HEK293 (cell line): ENCODE data around the gene FAM83C.

Experiments
- CTCF ChIA-PET: fragments of 350-600 bp; formaldehyde crosslinking; extraction: SDS; loops from one replicate; lab custom pipeline; 2021; ENCODE audit warnings: antibody characterized with exemption; lab: Yijun Ruan, JAX
- POLR2A ChIA-PET: fragments of 300-600 bp; formaldehyde crosslinking; extraction: SDS; loops from one replicate; lab custom pipeline; 2020; ENCODE audit warnings: antibody characterized with exemption, inconsistent platforms; lab: Yijun Ruan, JAX
- H3K27ac ChIP-seq: fragments of 200-500 bp; sonication (Bioruptor generic); 2 replicates; pipeline ENCODE4 v1.5.1; 2014; ENCODE audit warnings: low read depth, low read length, control low read depth, inconsistent platforms; ENCODE audit errors: extremely low read depth
- H3K36me3 ChIP-seq, 2 experiments: fragments of 200-500 bp in 1 of 2; sonication (Bioruptor generic) in 1 of 2; 1 replicate in 1 of 2; 2 replicates in 1 of 2; pipeline ENCODE4 v1.5.1; 2014 to 2017; ENCODE audit warnings: inconsistent platforms in 2 of 2, low read length in 2 of 2; ENCODE audit not compliant: control insufficient read depth in 2 of 2, insufficient read depth in 1 of 2
- H3K4me1 ChIP-seq: fragments of 200-500 bp; sonication (Bioruptor generic); 2 replicates; pipeline ENCODE4 v1.5.1; 2014; ENCODE audit warnings: mild to moderate bottlenecking, low read length, inconsistent platforms; ENCODE audit not compliant: control insufficient read depth, insufficient read depth
- H3K4me3 ChIP-seq: 2 replicates; pipeline ENCODE4 v1.5.1; 2011; ENCODE audit warnings: low read depth, mild to moderate bottlenecking, control low read depth, low read length, moderate library complexity
- H3K9me3 ChIP-seq: fragments of 200-500 bp; sonication (Bioruptor generic); 2 replicates; pipeline ENCODE4 v1.5.1; 2014; ENCODE audit warnings: low read depth, low read length, inconsistent platforms; ENCODE audit not compliant: control insufficient read depth, insufficient read depth
- GLI4 ChIP-seq: fragments of 450-650 bp; formaldehyde crosslinking; IDR thresholded peaks from 2 replicates; pipeline ENCODE4 v1.5.1; 2016; ENCODE audit warnings: missing biosample characterization, missing genetic modification characterization
- HOXA7 ChIP-seq: sonication (generic); formaldehyde crosslinking; IDR thresholded peaks from 2 replicates; pipeline ENCODE4 v1.8.1; 2022; ENCODE audit warnings: missing genetic modification reagents, borderline replicate concordance
- IKZF3 ChIP-seq: fragments of 450-650 bp; IDR thresholded peaks from 2 replicates; pipeline ENCODE4 v1.5.0; 2018; ENCODE audit warnings: missing biosample characterization, mild to moderate bottlenecking, missing genetic modification characterization, moderate library complexity
- SETDB1 ChIP-seq: IDR thresholded peaks from one replicate; pipeline ENCODE4 v1.6.1; 2017; ENCODE audit warnings: mild to moderate bottlenecking, low read length, moderate library complexity, mixed read lengths; ENCODE audit not compliant: insufficient read length
- WT1 ChIP-seq: fragments of 450-650 bp; formaldehyde crosslinking; IDR thresholded peaks from 2 replicates; pipeline ENCODE4 v1.5.1; 2016; ENCODE audit warnings: missing biosample characterization, missing genetic modification characterization
- ZBTB17 ChIP-seq: fragments of 450-650 bp; formaldehyde crosslinking; IDR thresholded peaks from 2 replicates; pipeline ENCODE4 v1.5.1; 2016; ENCODE audit warnings: missing biosample characterization, missing genetic modification characterization
- ZBTB21 ChIP-seq: fragments of 450-650 bp; formaldehyde crosslinking; IDR thresholded peaks from 2 replicates; pipeline ENCODE4 v1.5.1; 2017; ENCODE audit warnings: missing biosample characterization, missing genetic modification characterization
- ZFP41 ChIP-seq: fragments of 450-650 bp; formaldehyde crosslinking; IDR thresholded peaks from 2 replicates; pipeline ENCODE4 v1.5.1; 2016; ENCODE audit warnings: missing biosample characterization, missing genetic modification characterization, borderline replicate concordance
- ZFP69B ChIP-seq: fragments of 450-650 bp; formaldehyde crosslinking; IDR thresholded peaks from 2 replicates; pipeline ENCODE4 v1.5.1; 2016; ENCODE audit warnings: missing biosample characterization, missing genetic modification characterization
- ZNF10 ChIP-seq: fragments of 450-650 bp; formaldehyde crosslinking; IDR thresholded peaks from 2 replicates; pipeline ENCODE4 v1.5.1; 2017; ENCODE audit warnings: missing biosample characterization, missing genetic modification characterization
- ZNF133 ChIP-seq: fragments of 450-650 bp; formaldehyde crosslinking; IDR thresholded peaks from 2 replicates; pipeline ENCODE4 v1.5.1; 2016; ENCODE audit warnings: missing biosample characterization, missing genetic modification characterization
- ZNF146 ChIP-seq: fragments of 450-650 bp; formaldehyde crosslinking; IDR thresholded peaks from 2 replicates; pipeline ENCODE4 v1.5.1; 2016; ENCODE audit warnings: missing biosample characterization, missing genetic modification characterization
- ZNF174 ChIP-seq: fragments of 450-650 bp; formaldehyde crosslinking; IDR thresholded peaks from 2 replicates; pipeline ENCODE4 v1.5.0; 2017; ENCODE audit warnings: missing biosample characterization, mild to moderate bottlenecking, missing genetic modification characterization
- ZNF24 ChIP-seq: fragments of 450-650 bp; formaldehyde crosslinking; IDR thresholded peaks from 2 replicates; pipeline ENCODE4 v1.5.1; 2016; ENCODE audit warnings: missing biosample characterization, missing genetic modification characterization
- ZNF292 ChIP-seq: fragments of 450-650 bp; formaldehyde crosslinking; IDR thresholded peaks from 2 replicates; pipeline ENCODE4 v1.5.1; 2016; ENCODE audit warnings: low read depth, missing biosample characterization, missing genetic modification characterization, borderline replicate concordance
- ZNF521 ChIP-seq: fragments of 450-650 bp; formaldehyde crosslinking; IDR thresholded peaks from 2 replicates; pipeline ENCODE4 v1.5.1; 2017; ENCODE audit warnings: missing biosample characterization, mild to moderate bottlenecking, missing genetic modification characterization
- ZNF571 ChIP-seq: fragments of 450-650 bp; formaldehyde crosslinking; IDR thresholded peaks from 2 replicates; pipeline ENCODE4 v1.5.0; 2017; ENCODE audit warnings: missing biosample characterization, missing genetic modification characterization
- ZNF629 ChIP-seq: fragments of 450-650 bp; formaldehyde crosslinking; IDR thresholded peaks from 2 replicates; pipeline ENCODE4 v1.5.1; 2017; ENCODE audit warnings: missing biosample characterization, missing genetic modification characterization
- ZNF837 ChIP-seq: fragments of 450-650 bp; formaldehyde crosslinking; IDR thresholded peaks from 2 replicates; pipeline ENCODE4 v1.5.1; 2016; ENCODE audit warnings: missing biosample characterization, missing genetic modification characterization
- TF ChIP-seq, protein P1 (sequence below): IDR thresholded peaks from 2 replicates; pipeline ENCODE4 v1.6.1; 2011; ENCODE audit warnings: mild to moderate bottlenecking, low read depth, low read length, borderline replicate concordance
- TF ChIP-seq, protein P2 (sequence below): fragments of 450-650 bp; formaldehyde crosslinking; IDR thresholded peaks from 2 replicates; pipeline ENCODE4 v1.5.1; 2016; ENCODE audit warnings: missing biosample characterization, missing genetic modification characterization
- TF ChIP-seq, protein P3 (sequence below): fragments of 450-650 bp; formaldehyde crosslinking; IDR thresholded peaks from 2 replicates; pipeline ENCODE4 v1.5.1; 2016; ENCODE audit warnings: missing biosample characterization, missing genetic modification characterization
- TF ChIP-seq, protein P4 (sequence below): fragments of 450-650 bp; formaldehyde crosslinking; IDR thresholded peaks from 2 replicates; pipeline ENCODE4 v1.5.1; 2016; ENCODE audit warnings: missing biosample characterization, missing genetic modification characterization
- TF ChIP-seq, protein P5 (sequence below): fragments of 450-650 bp; formaldehyde crosslinking; IDR thresholded peaks from 2 replicates; pipeline ENCODE4 v1.5.1; 2016; ENCODE audit warnings: missing biosample characterization, missing genetic modification characterization
- TF ChIP-seq, protein P6 (sequence below): fragments of 450-650 bp; formaldehyde crosslinking; IDR thresholded peaks from 2 replicates; pipeline ENCODE4 v1.5.1; 2016; ENCODE audit warnings: missing biosample characterization, missing genetic modification characterization
- TF ChIP-seq, protein P7 (sequence below): fragments of 450-650 bp; formaldehyde crosslinking; IDR thresholded peaks from 2 replicates; pipeline ENCODE4 v1.5.1; 2016; ENCODE audit warnings: missing biosample characterization, missing genetic modification characterization

The FAM83C gene

DNA sequence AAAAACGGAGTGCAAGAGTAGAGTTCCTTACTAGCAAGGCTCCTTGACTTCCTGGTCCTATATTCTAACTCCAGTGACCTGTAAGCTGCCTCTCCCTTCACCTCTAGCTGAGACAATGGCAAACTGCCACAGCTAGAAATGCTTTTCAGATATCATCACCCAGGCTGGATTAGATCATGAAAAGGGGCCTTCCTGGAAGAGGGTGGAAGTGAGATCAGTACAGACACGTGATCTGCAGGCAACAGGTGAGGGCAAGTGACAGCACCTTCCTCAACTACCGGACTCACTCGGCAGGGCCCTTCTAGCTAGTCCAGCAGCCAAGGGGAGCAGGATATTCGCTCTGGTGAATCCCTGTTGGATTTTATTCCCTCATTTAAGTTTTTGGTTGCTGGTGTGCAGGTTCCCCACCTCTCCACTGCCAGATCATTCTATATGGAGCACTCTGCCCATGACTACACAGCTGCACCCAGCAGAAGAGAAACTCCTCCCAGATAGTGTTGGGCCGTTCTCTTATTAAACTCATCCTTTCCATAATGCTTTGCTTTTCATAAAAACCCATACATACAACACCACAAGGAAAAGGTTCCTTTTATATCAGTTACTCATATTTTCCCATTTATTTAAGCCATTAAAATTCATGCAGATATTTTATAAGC, 26.4 kb upstream of the FAM83C start (continued):
- TF ChIP-seq ZFP69B (tag by site-specific recombination) (peak; percentile 38; the same call in 1 of the 2 replicates), ZNF10 (tag by site-specific recombination) (peak; percentile 96), SETDB1 (no peak), ZNF521 (tag by site-specific recombination) (no peak), ZNF174 (tag by site-specific recombination) (no peak), ZNF292 (no peak), ZNF146 (tag by site-specific recombination) (no peak), ZBTB21 (tag by site-specific recombination) (peak; percentile 69; the same call in 1 of the 2 replicates), ZBTB17 (peak; percentile 79), GLI4 (no peak), WT1 (tag by site-specific recombination) (peak; percentile 74), ZNF24 (tag by site-specific recombination) (peak; percentile 71), HOXA7 (no peak), ZNF571 (tag by site-specific recombination) (no peak), IKZF3 (tag by site-specific recombination) (peak; percentile 71)
- TF ChIP-seq, protein P1, sequence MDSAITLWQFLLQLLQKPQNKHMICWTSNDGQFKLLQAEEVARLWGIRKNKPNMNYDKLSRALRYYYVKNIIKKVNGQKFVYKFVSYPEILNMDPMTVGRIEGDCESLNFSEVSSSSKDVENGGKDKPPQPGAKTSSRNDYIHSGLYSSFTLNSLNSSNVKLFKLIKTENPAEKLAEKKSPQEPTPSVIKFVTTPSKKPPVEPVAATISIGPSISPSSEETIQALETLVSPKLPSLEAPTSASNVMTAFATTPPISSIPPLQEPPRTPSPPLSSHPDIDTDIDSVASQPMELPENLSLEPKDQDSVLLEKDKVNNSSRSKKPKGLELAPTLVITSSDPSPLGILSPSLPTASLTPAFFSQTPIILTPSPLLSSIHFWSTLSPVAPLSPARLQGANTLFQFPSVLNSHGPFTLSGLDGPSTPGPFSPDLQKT, result no peak
- TF ChIP-seq, protein P2, sequence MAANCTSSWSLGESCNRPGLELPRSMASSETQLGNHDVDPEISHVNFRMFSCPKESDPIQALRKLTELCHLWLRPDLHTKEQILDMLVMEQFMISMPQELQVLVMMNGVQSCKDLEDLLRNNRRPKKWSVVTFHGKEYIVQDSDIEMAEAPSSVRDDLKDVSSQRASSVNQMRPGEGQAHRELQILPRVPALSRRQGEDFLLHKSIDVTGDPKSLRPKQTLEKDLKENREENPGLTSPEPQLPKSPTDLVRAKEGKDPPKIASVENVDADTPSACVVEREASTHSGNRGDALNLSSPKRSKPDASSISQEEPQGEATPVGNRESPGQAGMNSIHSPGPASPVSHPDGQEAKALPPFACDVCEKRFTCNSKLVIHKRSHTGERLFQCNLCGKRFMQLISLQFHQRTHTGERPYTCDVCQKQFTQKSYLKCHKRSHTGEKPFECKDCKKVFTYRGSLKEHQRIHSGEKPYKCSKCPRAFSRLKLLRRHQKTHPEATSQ, result no peak
- TF ChIP-seq, protein P3, sequence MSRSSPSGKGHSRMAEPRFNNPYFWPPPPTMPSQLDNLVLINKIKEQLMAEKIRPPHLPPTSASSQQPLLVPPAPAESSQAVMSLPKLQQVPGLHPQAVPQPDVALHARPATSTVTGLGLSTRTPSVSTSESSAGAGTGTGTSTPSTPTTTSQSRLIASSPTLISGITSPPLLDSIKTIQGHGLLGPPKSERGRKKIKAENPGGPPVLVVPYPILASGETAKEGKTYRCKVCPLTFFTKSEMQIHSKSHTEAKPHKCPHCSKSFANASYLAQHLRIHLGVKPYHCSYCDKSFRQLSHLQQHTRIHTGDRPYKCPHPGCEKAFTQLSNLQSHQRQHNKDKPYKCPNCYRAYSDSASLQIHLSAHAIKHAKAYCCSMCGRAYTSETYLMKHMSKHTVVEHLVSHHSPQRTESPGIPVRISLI, result no peak
- TF ChIP-seq, protein P4, sequence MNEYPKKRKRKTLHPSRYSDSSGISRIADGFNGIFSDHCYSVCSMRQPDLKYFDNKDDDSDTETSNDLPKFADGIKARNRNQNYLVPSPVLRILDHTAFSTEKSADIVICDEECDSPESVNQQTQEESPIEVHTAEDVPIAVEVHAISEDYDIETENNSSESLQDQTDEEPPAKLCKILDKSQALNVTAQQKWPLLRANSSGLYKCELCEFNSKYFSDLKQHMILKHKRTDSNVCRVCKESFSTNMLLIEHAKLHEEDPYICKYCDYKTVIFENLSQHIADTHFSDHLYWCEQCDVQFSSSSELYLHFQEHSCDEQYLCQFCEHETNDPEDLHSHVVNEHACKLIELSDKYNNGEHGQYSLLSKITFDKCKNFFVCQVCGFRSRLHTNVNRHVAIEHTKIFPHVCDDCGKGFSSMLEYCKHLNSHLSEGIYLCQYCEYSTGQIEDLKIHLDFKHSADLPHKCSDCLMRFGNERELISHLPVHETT (tag by site-specific recombination), result peak; percentile 65; the same call in 1 of the 2 replicates

DNA sequence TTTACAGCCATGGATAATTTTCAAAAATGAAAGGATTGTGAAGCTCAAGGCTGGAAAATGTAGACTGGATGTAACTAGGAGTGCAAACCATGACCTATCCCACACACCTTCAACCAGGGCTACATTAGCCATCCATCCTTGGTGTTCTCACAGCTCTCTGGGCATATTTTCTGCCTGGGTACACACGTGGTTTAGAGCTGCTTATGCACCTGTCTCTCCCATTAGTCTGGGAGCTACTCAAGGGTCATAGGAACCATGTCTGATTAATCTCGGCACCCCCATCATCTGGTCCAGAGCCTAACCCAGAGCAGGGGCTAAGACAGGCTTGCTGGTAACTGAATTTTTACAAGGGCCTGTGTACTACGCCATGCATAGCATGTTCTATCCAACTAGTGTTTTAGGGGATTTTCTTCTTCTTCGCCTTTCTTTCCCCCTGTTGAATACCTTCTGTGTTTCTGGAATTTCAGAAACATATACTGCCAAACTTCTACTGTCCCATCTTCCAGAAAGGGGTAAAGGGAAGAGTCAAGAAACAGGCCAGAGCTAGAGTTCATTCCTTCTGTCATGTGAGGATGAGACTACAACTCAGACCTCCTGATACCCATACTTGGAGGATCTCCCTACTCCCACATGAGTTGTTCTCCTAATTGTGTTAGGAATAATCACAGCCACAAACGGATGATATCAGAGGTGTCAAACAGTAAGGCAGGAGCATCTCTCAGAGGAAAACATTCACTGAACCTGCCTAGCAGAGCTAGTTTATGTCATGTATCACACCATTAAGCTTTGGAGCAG, 25.4 kb upstream of the FAM83C start:
- no peaks in the 10 kb centered on the region for H3K36me3 ChIP-seq
- CTCF ChIA-PET, result interaction anchor here (1.0 to 3.6 kb wide), 5 partner anchors 9 to 130 kb away, joined by 3 to 66 read pairs (median 5); no protein-coding TSS in a partner anchor
- POLR2A ChIA-PET, result interaction anchor here (1.0 to 1.9 kb wide), 4 partner anchors 12 to 137 kb away, joined by 3 to 10 read pairs (median 5); partner anchors contain the start of gene EIF6
- peak overlapping the region; percentile 65 for H3K27ac ChIP-seq
- TF ChIP-seq ZNF837 (tag by site-specific recombination) (no peak), ZFP41 (tag by site-specific recombination) (no peak), ZNF133 (tag by site-specific recombination) (no peak), ZNF629 (tag by site-specific recombination) (no peak), WT1 (tag by site-specific recombination) (no peak)
- TF ChIP-seq, protein P5, sequence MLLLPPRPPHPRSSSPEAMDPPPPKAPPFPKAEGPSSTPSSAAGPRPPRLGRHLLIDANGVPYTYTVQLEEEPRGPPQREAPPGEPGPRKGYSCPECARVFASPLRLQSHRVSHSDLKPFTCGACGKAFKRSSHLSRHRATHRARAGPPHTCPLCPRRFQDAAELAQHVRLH (tag by site-specific recombination), result no peak
- TF ChIP-seq, protein P6, sequence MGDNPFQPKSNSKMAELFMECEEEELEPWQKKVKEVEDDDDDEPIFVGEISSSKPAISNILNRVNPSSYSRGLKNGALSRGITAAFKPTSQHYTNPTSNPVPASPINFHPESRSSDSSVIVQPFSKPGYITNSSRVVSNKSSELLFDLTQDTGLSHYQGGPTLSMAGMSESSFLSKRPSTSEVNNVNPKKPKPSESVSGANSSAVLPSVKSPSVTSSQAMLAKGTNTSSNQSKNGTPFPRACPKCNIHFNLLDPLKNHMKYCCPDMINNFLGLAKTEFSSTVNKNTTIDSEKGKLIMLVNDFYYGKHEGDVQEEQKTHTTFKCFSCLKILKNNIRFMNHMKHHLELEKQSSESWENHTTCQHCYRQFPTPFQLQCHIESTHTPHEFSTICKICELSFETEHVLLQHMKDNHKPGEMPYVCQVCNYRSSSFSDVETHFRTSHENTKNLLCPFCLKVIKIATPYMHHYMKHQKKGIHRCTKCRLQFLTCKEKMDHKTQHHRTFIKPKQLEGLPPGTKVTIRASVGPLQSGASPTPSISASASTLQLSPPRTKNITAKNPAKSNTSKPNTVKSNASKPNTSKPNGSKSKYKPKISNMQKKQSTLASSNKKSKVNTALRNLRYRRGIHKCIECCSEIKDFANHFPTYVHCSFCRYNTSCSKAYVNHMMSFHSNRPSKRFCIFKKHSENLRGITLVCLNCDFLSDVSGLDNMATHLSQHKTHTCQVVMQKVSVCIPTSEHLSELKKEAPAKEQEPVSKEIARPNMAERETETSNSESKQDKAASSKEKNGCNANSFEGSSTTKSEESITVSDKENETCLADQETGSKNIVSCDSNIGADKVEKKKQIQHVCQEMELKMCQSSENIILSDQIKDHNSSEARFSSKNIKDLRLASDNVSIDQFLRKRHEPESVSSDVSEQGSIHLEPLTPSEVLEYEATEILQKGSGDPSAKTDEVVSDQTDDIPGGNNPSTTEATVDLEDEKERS (tag by site-specific recombination), result no peak
- TF ChIP-seq, protein P7, sequence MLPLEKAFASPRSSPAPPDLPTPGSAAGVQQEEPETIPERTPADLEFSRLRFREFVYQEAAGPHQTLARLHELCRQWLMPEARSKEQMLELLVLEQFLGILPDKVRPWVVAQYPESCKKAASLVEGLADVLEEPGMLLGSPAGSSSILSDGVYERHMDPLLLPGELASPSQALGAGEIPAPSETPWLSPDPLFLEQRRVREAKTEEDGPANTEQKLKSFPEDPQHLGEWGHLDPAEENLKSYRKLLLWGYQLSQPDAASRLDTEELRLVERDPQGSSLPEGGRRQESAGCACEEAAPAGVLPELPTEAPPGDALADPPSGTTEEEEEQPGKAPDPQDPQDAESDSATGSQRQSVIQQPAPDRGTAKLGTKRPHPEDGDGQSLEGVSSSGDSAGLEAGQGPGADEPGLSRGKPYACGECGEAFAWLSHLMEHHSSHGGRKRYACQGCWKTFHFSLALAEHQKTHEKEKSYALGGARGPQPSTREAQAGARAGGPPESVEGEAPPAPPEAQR (tag by site-specific recombination), result no peak
- H3K9me3 ChIP-seq, result no peaks in the 10 kb centered on the region
- peaks cover 34% of the 10 kb centered on the region for H3K4me1 ChIP-seq
- no peak overlapping the region for H3K4me3 ChIP-seq
